Epidermal melanocyte (primary cell): ENCODE measurements around the gene CERCAM.
"Not testable (repeated sequence)": the region's sequence is repeated elsewhere in the genome, so short reads cannot be mapped to it uniquely, and the experiment has no call there.

Source experiments
- DNase-seq: peaks from one replicate; pipeline ENCODE4 v3.0.0; 2011; ENCODE audit warnings: low spot score; ENCODE audit not compliant: insufficient read length

CERCAM gene

DNA sequence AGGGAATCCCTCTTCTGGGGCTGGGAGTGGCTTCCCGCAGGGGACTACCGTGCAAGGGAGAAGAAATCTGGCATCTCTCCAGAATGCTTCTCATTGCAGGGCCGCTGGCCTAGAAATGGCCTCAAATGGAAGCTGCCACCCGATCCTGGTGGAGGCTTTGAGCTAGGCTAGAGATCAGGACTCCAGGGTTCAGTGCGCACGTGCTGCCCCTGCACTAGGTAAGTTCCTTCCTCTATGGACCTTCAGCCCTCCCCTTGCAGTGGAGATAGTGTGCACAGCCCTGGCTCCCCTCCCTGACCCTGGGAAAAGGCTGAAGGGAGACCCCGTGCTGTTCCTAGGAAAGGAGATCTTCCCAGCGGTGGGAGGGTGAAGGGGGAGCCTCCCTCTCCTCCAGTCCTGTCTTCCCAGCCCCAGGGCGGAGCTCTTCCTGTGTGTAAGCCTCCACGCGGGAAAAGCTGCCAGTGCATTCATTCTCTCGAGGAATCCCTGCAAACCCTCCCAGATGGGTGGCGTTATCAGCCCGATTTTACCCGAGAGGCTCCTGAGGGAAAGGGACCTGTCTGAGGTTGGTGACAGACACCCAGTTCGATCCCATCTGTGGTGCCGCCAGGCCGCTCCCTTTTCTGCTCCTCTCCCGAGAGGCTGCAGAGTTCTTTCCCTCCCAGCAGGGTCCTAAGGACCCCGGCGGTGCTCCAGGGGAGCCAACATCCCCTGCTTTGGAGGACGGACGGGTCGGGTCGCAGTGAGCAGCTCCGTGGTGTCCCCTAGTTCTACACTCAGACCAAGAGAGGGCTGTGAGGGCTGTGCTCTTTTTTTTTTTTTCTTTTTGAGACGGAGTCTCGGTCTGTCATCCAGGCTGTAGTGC lies 1.4 kb upstream of the CERCAM start:
- peak; percentile 42 for DNase-seq

DNA sequence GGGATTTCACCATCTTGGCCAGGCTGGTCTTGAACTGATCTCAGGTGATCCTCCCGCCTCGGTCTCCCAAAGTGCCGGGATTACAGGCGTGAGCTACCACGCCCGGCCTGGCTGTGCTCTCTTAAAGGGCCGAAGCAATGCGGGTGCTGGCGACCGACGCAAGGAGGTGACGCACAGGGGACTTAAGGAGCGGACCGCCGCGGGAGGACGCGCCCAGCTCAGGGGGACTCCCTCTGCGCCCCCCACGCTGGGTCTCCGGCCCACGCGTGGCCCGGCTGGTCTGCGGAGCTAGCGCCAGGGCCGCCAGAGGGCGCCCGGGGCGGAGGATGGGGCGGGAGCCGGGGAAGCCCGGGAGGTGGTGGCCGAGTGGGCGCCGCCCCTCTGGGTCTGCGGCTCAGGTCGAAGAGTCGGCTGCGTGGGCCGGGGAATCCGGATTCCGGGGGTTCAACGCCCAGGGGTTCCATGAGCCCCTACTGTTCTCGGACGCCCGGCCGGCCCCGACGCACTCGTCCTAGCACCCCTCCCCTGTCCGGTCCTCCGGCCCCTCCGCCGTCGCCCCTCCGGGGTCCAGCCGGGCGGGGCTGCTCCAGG lies 502 bp upstream of the CERCAM start:
- peak; percentile 51 for DNase-seq

GRCh38 chr9:128421482-128421996 lies 882 bp downstream of the CERCAM start:
- DNase-seq, result peak; percentile 51

GRCh38 chr9:128422022-128422782 lies 1.5 kb downstream of the CERCAM start:
- DNase-seq, result not testable (repeated sequence)

GRCh38 chr9:128422783-128423150 lies 2.1 kb downstream of the CERCAM start:
- DNase-seq, result no peak

DNA sequence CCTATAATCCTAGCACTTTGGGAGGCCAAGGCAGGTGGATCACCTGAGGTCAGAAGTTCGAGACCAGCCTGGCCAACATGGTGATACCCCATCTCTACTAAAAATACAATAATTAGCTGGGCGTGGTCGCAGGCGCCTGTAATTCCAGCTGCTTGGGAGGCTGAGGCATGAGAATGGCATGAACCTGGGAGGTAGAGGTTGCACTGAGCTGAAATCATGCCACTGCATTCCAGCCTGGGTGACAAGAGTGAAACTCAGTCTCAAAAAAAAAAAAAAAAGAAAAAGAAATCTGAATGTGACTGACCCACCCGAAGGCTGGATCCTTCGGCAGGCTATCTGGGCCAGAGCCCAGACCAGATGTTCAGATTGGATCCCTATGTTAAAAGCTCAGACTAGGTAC lies 2.7 kb downstream of the CERCAM start:
- not testable (repeated sequence) for DNase-seq

DNA sequence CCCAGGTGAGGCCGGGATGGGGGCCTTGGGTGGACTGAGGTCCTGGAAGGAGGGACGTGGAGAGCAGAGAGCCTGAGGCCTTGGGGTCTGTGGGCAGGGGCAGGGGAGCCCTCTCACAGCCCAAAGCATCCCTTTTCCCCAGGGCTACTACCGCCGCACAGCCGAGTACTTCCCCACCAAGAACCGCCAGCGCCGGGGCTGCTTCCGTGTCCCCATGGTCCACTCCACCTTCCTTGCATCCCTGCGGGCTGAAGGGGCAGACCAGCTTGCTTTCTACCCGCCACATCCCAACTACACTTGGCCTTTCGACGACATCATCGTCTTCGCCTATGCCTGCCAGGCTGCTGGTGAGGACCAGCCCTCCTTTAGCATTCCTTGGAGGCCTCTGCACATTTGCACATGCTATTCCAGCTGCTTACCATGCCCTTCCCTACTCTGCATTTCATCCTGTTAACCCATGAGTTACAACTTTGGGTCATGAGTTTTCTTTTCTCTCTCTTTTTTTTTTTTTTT lies 3.7 kb downstream of the CERCAM start:
- DNase-seq, result no peak

DNA sequence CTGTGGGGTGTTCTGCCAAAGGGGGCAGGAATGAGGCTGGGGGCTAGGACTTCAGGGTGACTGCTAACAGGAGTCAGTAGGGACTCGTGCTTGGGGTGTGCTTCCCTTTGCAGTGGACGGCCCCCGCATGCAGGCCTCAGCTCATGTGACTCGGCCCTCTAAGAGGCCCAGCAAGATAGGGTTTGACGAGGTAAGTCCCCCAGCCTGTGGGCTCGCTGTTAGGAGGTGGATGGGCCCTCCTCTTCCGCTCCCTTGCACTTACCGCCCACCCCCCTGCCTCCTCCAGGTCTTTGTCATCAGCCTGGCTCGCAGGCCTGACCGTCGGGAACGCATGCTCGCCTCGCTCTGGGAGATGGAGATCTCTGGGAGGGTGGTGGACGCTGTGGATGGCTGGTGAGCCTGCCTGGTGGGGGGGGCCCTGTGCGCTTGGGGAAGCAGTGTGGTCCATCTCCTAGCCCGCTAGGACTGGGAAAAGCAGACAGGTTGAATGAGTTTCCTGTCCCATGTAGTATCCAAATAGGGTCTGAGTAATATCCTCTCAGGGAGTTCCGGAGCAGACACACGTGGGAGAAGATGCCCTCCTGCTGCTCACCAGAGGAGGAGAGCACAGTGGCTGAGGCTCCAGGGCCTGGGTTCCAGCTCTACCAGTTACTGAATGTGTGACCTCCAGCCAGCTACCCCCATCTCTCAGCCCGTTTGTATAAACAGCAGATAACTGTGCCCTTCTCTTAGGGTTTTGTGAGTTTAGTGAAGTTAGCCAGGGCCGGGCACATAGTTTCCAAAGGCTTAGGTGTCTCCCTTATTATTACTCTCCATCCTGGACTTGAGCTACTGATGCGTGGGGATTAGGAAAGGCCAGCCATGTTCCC lies 8.2 kb downstream of the CERCAM start:
- no peak for DNase-seq

- DNase-seq, result no peak
These were observed 8.9 kb downstream of the CERCAM start for GRCh38 chr9:128429513-128430086.

- DNase-seq, result no peak
These were observed 10.6 kb downstream of the CERCAM start for GRCh38 chr9:128431207-128431606.

DNA sequence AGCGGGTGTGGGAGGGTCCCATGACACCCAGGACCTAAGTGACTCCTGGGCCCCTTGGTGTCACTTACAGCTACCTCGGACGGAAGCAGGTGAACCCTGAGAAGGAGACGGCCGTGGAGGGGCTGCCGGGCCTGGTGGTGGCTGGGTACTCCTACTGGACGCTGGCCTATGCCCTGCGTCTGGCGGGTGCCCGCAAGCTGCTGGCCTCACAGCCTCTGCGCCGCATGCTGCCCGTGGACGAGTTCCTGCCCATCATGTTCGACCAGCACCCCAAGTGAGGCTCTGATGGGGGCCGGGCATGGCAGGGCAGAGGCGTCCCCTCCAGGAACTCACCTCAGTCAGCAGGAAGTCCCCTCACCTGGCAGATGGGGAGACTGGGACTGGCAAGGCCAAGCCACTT lies 13.7 kb downstream of the CERCAM start:
- no peak for DNase-seq

- DNase-seq, result no peak
These were observed 15.0 kb downstream of the CERCAM start for GRCh38 chr9:128435611-128436010.

GRCh38 chr9:128438343-128439109 lies 17.9 kb downstream of the CERCAM start:
- DNase-seq, result peak; percentile 90

DNA sequence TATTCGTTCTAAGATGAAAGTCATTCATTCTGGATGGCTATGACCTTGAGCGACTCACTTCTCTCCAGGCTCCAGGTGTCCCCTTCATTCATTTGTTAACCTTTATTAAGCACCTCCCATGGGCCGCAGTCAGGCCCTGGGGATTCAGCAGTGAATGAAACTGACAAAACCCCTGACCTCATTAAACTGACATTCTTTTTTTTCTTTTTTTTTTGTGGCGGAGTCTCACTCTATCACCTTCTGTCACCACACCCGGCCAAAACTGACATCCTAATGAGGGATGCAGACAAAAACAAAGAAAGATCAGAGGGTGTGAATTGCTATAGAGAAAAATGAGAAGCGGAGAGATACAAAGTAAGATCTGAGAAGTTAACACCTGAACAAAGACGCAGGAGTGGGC lies 18.6 kb downstream of the CERCAM start:
- no peak for DNase-seq

DNA sequence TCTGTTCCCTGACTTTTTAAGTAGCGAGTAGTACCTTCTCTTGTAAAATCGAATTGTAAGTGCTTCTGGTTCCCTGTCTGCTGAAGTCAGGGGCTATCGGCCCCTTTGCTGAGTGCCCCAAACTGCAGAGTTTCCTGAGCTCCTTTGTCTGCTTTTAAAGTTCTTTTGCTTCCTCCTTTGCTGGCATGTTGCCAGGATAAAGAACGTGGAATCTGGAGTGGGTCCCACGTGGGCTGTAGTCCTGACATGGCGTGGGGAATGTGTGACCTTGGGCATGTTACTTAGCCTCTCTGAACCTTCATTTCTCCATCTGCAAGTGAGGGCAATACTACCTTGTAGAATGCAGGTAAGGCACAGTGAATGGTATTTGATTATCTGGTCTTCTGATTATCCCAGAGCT lies 21.5 kb downstream of the CERCAM start:
- no peak for DNase-seq

DNA sequence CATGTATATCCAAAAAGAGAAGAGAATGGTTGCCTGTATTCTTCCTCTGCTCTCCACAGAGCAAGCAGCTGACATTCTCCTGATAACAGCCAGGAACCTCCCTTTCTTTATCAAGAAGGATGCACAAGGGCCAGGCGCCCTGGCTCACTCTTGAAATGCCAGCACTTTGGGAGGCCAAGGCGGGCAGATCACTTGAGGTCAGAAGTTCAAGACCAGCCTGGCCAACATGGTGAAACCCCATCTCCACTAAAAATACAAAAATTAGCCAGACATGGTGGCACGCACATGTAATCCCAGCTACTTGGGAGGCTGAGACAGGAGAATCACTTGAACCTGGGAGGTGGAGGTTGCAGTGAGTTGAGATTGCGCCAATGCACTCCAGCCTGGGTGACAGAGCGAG lies 25.8 kb downstream of the CERCAM start:
- DNase-seq, result not testable (repeated sequence)

DNA sequence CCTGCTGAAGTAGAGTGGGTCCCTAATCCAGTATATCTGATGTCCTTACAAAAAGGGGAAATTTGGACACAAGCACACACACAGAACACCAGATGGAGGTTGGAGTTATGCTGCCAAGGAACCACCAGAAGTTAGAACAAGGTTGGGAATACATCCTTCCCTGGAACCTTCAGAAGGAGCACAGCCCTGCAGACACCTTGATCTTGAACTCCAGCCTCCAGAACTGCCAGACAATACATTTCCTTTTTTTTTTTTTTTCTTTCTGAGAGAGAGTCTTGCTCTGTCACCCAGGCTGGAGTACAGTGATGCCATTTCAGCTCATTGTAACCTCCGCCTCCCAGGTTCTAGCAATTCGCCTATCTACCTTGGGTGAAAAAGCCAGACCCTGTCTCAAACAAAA lies 28.1 kb downstream of the CERCAM start:
- DNase-seq, result no peak

GRCh38 chr9:128454991-128455390 lies 34.3 kb downstream of the CERCAM start:
- DNase-seq, result no peak

DNA sequence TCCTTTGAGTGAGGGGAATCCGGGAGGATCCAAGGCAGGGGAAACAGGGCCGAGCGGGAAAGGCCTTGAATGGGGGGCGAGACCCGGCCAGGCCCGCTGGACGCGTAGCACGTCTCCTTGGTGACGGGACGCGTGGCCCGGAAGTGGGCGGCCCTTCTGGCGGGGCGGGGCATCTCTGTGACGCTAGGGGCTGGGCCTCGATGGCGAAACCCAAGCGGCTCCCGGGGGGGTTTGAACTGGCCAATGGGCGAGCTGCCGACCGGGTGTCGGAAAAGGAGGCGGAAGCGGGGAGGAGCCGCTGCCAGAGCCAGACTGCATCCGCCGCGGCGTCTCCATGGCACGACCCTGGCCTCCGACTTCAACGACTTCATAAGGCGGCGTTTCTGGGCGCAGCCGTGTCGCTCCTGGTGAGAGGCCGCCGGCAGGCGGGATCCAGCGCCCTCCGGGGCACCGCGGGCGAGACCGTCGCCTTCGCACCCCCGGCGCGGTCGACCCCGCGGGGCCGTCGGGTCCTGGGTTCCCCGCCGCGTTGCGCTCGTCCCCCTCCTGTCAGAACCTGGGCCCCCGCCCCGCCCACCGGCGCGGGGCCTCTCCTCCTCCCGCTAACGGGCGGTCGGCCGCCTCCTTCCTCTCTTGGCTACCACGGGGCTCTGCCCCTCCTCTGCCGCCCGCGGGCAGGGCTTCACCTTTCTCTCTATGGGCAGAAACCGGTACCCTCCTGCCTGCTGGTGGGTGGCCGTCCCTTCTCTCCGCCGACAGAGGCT lies 35.4 kb downstream of the CERCAM start, which contains the start of gene ODF2:
Gene ODF2 (plus strand): TSS at position 158 of the 764 bp plus-strand sequence. CDS start 86 bp downstream, at position 244.
- DNase-seq, result peak; percentile 97
